CD4-positive, alpha-beta T cell treated with Interleukin-4 for 4 hours (primary cell): Measurements from ENCODE around the gene SUZ12.
"Not testable (repeated sequence)": the region's sequence is repeated elsewhere in the genome, so short reads cannot be mapped to it uniquely, and the experiment has no call there.

ENCODE experiments used
- DNase-seq: peaks from one replicate; pipeline ENCODE4 v3.0.0-alpha.2; 2020

Gene SUZ12

DNA sequence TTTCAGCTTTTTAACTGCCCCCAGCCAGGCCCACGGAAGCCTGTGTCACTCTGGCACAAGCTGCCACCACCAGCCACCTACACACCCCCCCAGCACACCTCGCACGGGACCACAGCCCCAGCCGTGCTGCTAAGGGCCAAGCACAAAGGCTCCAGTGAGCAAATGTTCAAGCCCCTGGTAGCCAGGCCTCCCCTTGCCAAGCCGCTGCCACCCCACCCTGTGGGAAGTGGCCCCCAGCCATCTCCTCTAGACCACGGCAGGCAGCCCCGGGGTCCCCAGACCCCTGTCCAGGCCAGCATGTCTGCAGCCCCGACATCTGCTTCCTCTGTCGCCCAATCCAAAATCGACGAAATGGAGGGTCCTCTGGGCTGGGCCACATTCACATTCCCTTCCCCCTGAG lies 105.5 kb downstream of the SUZ12 start:
- not testable (repeated sequence) for DNase-seq

DNA sequence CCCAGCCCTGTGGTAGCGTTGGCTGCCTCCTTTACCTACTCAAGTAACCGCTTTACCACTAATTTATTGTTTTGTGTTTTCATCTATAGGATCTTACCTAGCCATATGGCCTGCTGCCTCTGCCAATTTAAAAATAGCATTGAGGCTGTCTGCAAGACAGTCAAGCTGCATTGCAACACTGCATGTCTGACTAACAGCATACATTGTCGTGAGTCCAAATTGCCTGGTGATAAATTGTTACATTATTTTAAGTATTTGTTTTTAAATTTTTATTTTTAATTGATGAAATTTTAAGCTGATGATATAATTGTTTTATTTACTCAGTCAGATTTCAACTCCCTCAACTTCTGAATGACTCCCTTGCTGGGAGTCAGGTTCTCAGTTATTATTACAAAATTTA lies 108.8 kb downstream of the SUZ12 start:
- DNase-seq = not testable (repeated sequence)

- DNase-seq = not testable (repeated sequence)
These were observed 110.9 kb downstream of the SUZ12 start for GRCh38 chr17:32047663-32048062.
